LoVo (cell line): ENCODE results near the gene HPX.
"Not testable (repeated sequence)": the region's sequence is repeated elsewhere in the genome, so short reads cannot be mapped to it uniquely, and the experiment has no call there.

ENCODE experiments used
- DNase-seq: peaks from one replicate; pipeline ENCODE4 v3.0.0-alpha.2; 2016; ENCODE audit warnings: low spot score

Gene HPX

DNA sequence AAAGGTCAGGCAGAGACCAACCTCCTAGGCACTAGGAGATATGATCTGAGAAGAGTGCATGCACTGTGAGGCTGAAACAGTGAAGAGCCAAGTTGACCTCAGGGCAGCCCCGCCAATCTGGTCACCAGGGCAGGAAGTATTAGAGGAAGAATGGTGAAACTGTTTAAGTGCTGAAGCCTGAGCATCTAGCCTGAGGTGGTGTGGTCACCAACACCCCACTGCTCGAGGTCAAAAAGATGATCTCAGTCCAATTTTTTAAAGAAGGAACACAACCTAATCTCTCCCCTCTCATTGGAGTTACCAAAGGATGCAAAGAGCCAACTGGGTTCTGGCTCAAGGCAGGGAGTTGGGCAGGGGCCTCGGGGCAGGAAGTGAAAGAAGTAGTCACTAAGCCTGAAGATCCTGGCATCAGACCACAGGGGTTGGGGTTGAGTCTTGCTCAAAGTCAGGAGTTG lies 25.9 kb downstream of the HPX start:
- no peak for DNase-seq

GRCh38 chr11:6413791-6414201 lies 27.0 kb downstream of the HPX start:
- no peak for DNase-seq

- no peak for DNase-seq
Measured at GRCh38 chr11:6411594-6412031, 29.2 kb downstream of the HPX start.

DNA sequence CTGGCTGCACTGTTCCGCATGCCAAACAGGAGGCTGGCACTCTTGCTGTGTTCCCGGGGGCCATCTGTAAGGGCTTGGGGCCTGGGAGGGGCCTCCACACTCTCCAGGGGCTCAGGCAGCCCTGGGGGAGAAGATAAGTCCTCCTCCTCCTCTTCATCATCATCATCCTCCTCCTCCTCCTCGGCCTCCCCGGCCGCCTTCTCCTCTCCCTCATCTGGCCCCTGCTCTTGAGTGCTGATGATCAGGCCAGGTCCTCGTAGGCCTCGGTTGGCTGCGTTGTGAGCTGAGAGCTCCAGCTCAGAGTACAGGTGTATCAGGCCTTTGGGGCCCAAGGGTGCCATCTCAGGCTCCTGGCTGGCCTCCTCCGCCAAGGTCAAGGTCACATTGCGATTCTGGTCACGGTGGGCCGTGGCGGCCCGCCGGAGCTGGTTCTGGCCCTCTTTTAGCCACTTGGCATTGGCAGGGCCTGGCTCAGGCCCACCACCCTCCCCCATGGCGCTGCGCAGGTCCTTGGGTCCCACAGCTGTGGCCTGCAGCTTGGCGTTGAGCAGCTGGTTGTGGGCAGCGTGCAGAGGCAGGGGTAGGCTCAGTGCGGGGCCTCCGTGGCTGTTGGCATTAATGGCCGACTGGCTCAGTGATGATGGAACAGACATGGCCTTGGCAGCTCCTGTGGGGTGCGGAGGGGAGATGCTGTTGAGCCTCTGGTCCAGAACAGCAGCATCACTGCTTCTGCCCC lies 29.9 kb downstream of the HPX start:
- DNase-seq, result no peak

DNA sequence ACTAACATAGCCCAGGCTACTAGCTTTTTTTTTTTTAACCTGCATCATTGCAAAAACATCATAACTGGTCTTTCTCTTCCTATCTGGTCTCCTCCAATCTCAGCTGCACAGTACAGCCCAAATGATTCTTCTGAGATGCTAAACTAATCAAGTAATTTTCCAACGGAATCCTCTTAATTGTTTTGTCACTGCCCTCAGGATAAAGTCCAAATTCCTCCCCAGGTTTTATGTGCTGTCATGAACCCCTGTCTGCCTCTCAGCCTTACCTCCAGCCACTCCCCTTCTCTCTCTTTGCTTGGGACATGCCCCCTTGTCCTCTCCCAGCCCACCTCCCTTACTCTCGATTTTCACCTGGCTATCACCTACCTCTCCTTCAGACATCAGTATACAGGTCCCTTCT lies 34.4 kb downstream of the HPX start:
- no peak for DNase-seq

- no peak for DNase-seq
Measured at GRCh38 chr11:6405846-6406245, 34.9 kb downstream of the HPX start.

GRCh38 chr11:6405052-6405667 lies 35.6 kb downstream of the HPX start:
- DNase-seq, result no peak

GRCh38 chr11:6404342-6405051 lies 36.3 kb downstream of the HPX start:
- DNase-seq, result no peak

DNA sequence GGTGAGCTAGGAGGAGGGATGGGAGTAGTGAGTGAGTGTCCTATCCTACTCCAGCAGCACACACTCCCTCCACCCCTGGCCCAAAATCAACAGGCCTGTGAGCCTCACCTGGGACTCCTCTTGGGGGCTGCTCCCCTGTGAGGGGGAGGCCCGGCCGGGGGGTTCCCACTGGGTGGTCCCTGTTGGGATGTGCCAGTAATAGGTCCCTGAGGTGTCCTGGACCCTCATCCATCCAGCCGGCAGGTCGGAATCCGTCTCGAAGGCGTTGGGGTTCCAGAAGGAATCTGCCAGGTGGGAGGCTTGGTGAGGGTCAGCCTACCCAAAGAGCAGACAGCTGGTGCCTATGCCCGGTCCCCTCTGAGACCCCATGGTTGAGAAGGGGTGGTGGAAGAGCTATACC lies 37.2 kb downstream of the HPX start:
- no peak for DNase-seq

DNA sequence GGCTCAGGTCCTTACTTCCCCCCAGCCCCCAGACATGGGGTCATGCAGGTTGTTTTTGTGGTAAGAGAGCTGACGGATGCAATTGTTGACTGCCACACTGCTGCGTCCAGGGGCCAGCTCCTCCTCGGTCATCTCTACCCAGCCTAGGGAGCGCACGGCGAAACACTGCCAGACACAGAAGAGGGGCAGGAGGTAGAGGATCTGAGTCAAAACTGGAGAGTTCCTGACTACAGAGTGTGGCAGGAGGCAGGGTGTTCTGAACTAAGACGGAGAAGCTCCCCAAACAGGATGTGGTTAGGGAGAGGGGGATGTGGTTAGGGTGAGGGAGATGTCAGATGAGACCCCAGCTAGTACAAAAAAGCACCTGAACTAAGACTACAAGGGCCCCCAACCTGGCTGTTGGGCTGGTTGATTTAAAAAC lies 38.2 kb downstream of the HPX start:
- DNase-seq, result no peak

GRCh38 chr11:6402061-6402470 lies 38.7 kb downstream of the HPX start:
- DNase-seq, result no peak

DNA sequence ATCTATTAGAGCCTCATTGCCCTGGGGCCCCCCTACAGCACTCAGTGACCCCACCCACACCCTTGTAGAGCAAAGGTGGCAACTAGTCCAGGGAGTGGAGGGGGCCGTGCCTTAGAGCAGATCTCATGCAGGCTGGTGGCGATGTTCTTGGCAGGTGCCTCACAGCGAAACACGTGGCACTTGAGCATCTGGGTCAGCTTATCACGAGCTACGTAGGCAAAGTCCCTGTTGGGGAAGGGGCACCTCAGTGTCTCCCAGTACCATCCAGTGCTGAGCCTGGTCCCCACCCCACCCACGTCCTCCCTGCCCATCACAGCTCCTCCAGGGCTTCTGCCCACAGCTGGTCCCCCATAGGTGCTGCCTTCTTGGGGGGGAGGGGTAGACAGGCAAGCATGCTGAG lies 39.3 kb downstream of the HPX start:
- DNase-seq, result no peak

- no peak for DNase-seq
Measured at GRCh38 chr11:6400431-6401345, 40.1 kb downstream of the HPX start.

DNA sequence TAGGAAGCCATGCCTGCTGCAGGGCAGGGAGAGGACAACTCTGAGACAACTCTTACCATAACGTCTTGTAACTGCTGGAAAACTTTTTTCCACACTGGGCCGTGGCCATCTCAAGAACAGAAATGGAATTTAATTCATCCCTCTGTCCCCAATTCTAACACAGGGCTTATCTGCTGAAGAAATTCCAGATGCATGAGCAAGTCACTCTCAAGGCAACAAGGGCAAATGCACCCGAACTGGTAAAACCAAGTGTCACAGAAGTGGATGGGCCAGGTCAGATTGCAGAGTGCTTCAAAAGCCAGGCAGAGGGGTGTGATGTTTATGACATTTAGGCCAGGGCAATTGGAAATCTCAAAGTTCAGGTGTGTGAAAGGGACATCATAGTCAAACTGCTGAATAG lies 43.2 kb downstream of the HPX start:
- DNase-seq, result no peak

GRCh38 chr11:6397156-6397555 lies 43.6 kb downstream of the HPX start:
- no peak for DNase-seq

DNA sequence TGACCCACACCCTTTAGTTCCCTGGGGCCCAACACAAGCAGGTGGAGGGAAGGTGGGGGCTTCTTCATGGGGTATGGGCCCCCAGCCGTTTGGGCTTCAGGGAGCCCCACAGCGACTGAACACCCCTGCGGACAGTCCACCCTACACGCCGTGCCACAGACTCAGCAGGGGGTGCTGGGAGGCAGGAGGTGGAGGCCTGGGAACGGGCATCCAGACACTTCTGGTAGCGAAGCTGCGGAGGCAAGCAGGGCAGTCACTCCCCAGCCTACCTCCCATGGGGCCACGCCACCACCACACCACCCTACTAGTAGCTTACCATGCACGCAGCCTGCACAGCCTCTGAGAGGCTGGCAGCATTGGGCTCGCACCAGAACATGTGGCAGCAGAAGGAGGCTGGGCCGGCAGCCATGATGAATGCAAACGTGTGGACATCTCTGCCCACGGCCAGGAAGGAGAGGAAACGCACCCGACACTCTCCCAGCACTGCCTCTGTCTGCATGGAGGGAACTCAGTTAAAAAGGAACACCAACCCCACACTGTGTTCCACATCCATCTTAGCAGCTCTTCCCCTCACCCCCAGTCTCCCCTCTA lies 45.2 kb downstream of the HPX start:
- DNase-seq, result no peak

- no peak for DNase-seq
Measured at GRCh38 chr11:6393989-6394670, 46.7 kb downstream of the HPX start.

- DNase-seq, result not testable (repeated sequence)
Measured at GRCh38 chr11:6392251-6392650, 48.5 kb downstream of the HPX start.

DNA sequence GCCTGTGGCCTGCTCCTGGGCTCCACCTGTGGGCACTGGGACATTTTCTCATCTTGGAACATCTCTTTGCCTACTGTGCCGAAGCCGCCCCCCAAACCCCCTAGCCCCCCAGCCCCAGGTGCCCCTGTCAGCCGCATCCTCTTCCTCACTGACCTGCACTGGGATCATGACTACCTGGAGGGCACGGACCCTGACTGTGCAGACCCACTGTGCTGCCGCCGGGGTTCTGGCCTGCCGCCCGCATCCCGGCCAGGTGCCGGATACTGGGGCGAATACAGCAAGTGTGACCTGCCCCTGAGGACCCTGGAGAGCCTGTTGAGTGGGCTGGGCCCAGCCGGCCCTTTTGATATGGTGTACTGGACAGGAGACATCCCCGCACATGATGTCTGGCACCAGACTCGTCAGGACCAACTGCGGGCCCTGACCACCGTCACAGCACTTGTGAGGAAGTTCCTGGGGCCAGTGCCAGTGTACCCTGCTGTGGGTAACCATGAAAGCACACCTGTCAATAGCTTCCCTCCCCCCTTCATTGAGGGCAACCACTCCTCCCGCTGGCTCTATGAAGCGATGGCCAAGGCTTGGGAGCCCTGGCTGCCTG lies 49.2 kb downstream of the HPX start:
- DNase-seq, result no peak

DNA sequence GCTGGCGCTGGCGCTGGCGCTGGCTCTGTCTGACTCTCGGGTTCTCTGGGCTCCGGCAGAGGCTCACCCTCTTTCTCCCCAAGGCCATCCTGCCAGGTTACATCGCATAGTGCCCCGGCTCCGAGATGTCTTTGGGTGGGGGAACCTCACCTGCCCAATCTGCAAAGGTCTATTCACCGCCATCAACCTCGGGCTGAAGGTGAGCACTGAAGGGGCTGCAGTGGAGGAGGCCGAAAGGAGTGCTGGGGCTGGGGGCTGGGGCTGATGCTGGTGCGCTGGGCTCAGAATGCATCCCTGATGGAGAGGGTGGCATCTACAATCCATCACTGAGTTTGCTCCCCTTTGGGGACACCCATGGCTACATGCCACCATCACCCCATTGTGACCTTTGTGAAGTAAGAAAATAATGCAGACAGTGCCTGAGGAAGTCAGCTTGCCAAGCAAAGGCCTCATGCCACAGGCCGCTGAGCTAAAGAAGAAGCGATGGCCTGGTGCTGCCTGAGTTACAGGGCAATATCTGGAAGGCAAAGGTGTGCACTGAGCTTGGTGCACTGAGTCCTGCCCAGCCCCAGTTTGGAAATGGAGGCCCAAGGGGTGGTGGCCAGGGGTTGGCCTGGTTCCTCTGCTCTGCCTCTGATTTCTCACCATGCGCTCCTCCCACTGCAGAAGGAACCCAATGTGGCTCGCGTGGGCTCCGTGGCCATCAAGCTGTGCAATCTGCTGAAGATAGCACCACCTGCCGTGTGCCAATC lies 49.9 kb downstream of the HPX start:
- no peak for DNase-seq
